Mammary epithelial cell (primary cell): ENCODE measurements around the gene HDAC10.

ENCODE experiments used
- EZH2 ChIP-seq: IDR thresholded peaks from 2 replicates; pipeline ENCODE4 v1.6.1; 2012; ENCODE audit warnings: low read length, inconsistent platforms, borderline replicate concordance
- TF ChIP-seq, protein P1 (sequence below), 2 donors: IDR thresholded peaks in 1 of 2; conservative IDR thresholded peaks in 1 of 2; 2 replicates each; pipeline ENCODE4 v1.5.1; 2011 to 2012; ENCODE audit warnings: inconsistent platforms in 2 of 2, low read length in 2 of 2, mild to moderate bottlenecking in 2 of 2, control low read depth in 1 of 2, low read depth in 1 of 2; ENCODE audit not compliant: insufficient read depth in 1 of 2; ENCODE audit errors: extremely low read depth in 1 of 2

DNA sequence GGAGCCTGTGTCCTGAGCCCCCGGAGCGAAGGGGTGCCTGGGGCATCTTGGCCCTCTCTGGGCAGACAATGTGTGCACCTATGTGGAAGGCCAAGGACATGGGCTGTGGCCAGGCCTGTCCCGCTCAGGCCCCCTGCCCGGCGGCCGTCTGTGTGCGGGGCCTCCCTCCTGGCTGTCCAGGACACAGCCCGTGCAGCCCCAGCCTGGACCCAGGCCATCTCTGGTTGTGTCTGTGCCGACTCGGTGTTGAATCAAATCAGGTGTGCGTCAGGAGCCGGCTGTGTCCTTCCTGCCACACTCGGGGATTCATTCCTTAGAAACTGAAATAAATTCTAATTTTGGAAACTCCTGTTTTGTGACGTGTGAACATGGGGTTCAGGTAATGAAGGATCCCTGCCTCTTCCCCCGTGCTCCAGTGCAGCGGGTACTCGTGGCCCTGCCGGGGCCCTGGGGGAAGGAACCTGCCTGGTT, 51.8 kb downstream of the HDAC10 start:
- TF ChIP-seq, protein P1, sequence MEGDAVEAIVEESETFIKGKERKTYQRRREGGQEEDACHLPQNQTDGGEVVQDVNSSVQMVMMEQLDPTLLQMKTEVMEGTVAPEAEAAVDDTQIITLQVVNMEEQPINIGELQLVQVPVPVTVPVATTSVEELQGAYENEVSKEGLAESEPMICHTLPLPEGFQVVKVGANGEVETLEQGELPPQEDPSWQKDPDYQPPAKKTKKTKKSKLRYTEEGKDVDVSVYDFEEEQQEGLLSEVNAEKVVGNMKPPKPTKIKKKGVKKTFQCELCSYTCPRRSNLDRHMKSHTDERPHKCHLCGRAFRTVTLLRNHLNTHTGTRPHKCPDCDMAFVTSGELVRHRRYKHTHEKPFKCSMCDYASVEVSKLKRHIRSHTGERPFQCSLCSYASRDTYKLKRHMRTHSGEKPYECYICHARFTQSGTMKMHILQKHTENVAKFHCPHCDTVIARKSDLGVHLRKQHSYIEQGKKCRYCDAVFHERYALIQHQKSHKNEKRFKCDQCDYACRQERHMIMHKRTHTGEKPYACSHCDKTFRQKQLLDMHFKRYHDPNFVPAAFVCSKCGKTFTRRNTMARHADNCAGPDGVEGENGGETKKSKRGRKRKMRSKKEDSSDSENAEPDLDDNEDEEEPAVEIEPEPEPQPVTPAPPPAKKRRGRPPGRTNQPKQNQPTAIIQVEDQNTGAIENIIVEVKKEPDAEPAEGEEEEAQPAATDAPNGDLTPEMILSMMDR (conservative IDR thresholded peaks at IDR 0.05 in 1 of 2, IDR thresholded peaks at IDR 0.05 in 1 of 2; ENCODE audit: extremely low read depth in 1 of 2, insufficient read depth in 1 of 2, low read depth in 1 of 2, low read length in 2 of 2) = no peak
- TF ChIP-seq EZH2 = no peak
